Gastrocnemius medialis (tissue), 4 donors: ENCODE results near the gene CRYAA. TPM values are rescaled to one million over a fixed set of nuclear protein-coding genes. Genes with fewer than 3 reads are reported as not detected.

Experiments
- ATAC-seq, 2 donors: fragments of 150-250 bp; one replicate each; pipeline ENCODE4 v1.9.1; 2016
- DNase-seq, 2 donors: peaks; one replicate each; pipeline ENCODE4 v3.0.0-alpha.2; 2019
- H3K27ac ChIP-seq, 4 donors: fragments of 200-600 bp; sonication (generic); 1 replicate in 1 of 4; 2 replicates in 3 of 4; pipeline ENCODE4 v1.5.1; 2016 to 2018; ENCODE audit warnings: mild to moderate bottlenecking in 2 of 4, moderate library complexity in 1 of 4
- H3K27me3 ChIP-seq, 3 donors: fragments of 200-600 bp; sonication (generic) in 2 of 3; 1 replicate in 1 of 3; 2 replicates in 2 of 3; pipeline versions ENCODE4 v1.5.1 to v1.6.0; 2016 to 2019; ENCODE audit warnings: mild to moderate bottlenecking in 1 of 3, moderate library complexity in 1 of 3
- H3K36me3 ChIP-seq, 2 donors: fragments of 200-600 bp; sonication (generic) in 1 of 2; one replicate each; pipeline ENCODE4 v1.5.1; 2017 to 2018
- H3K4me1 ChIP-seq, 2 donors: fragments of 200-600 bp; sonication (generic) in 1 of 2; one replicate each; pipeline ENCODE4 v1.5.1; 2016 to 2017; ENCODE audit warnings: mild to moderate bottlenecking in 2 of 2
- H3K4me3 ChIP-seq, 4 donors: fragments of 200-600 bp; sonication (generic) in 3 of 4; 1 replicate in 1 of 4; 2 replicates in 3 of 4; pipeline ENCODE4 v1.5.1; 2016 to 2019; ENCODE audit warnings: mild to moderate bottlenecking in 2 of 4
- H3K9me3 ChIP-seq, 3 donors: fragments of 200-600 bp; sonication (generic) in 2 of 3; 1 replicate in 1 of 3; 2 replicates in 2 of 3; pipeline ENCODE4 v1.5.1; 2016 to 2019
- CTCF ChIP-seq, 5 experiments: fragments of 450-650 bp in 3 of 5; fragments of 200-600 bp in 2 of 5; sonication (generic) in 2 of 5; IDR thresholded peaks in 4 of 5; conservative IDR thresholded peaks in 1 of 5; 1 replicate in 4 of 5; 2 replicates in 1 of 5; pipeline ENCODE4 v1.5.1; 2016 to 2019; ENCODE audit warnings: antibody characterized with exemption in 5 of 5, mild to moderate bottlenecking in 3 of 5, moderate library complexity in 3 of 5
- POLR2A ChIP-seq, 2 donors: fragments of 450-650 bp; IDR thresholded peaks; one replicate each; pipeline ENCODE4 v1.6.1; 2017; ENCODE audit warnings: antibody characterized with exemption in 2 of 2, mild to moderate bottlenecking in 2 of 2, moderate library complexity in 2 of 2
- in situ Hi-C, 4 donors: fragments of 200-750 bp; cut with MboI; loops; one replicate each; pipeline versions ENCODE4 v1.15.0 to v1.8.0; 2017; ENCODE audit warnings: low sequenced_read_pairs in 4 of 4
- intact Hi-C: fragments of 100-400 bp; cut with DNase I; formaldehyde crosslinking; loops from one replicate; pipeline ENCODE4 v1.15.1; 2023; ENCODE audit warnings: low total_unique reads
- total RNA-seq, 4 donors: library from RNA; depleted of rRNA; stranded (reverse); fragments of >200 nt; gene quantifications; one replicate each; pipeline versions ENCODE4 v1.1.0 to v1.2.3, GENCODE V29; 2016

Gene CRYAA
- total RNA-seq, 4 donors from 2014 or later, result not detected

- no peak overlapping the region for H3K4me3 ChIP-seq
- ATAC-seq (no peak), DNase-seq (peak in 1 of 2 donors; percentile 2)
- H3K9me3 ChIP-seq, result peaks cover 0 to 5% (median 4%) of the 10 kb centered on the region in 3 donors
- intact Hi-C loops, result no loop called here
- in situ Hi-C loops, result no loop called here
- TF ChIP-seq POLR2A (IDR thresholded peaks at IDR 0.05), result no peak
- TF ChIP-seq CTCF (IDR thresholded peaks at IDR 0.05 in 4 of 5, conservative IDR thresholded peaks at IDR 0.05 in 1 of 5), result no peak
- peaks cover 0 to 6% (median 0%) of the 10 kb centered on the region in 3 donors for H3K27me3 ChIP-seq
- H3K36me3 ChIP-seq, result no peaks in the 10 kb centered on the region
- H3K27ac ChIP-seq, result no peak overlapping the region
- H3K4me1 ChIP-seq, result no peaks in the 10 kb centered on the region
Measured at GRCh38 chr21:43203591-43203990, 34.8 kb downstream of the CRYAA start.

GRCh38 chr21:43204638-43205037 is 35.8 kb downstream of the CRYAA start:
- Histone ChIP-seq H3K27me3 (peaks cover 0 to 11% (median 0%) of the 10 kb centered on the region in 3 donors), H3K9me3 (peaks cover 0 to 5% (median 4%) of the 10 kb centered on the region in 3 donors), H3K4me3 (no peak overlapping the region), H3K36me3 (no peaks in the 10 kb centered on the region), H3K27ac (no peak overlapping the region), H3K4me1 (no peaks in the 10 kb centered on the region)
- ATAC-seq (no peak), DNase-seq (no peak)
- in situ Hi-C loops (no loop called here), intact Hi-C loops (no loop called here)
- TF ChIP-seq POLR2A (IDR thresholded peaks at IDR 0.05) (no peak), CTCF (IDR thresholded peaks at IDR 0.05 in 4 of 5, conservative IDR thresholded peaks at IDR 0.05 in 1 of 5) (no peak)

GRCh38 chr21:43206231-43207042 is 37.6 kb downstream of the CRYAA start:
- DNase-seq (peak in 1 of 2 donors; percentile 7), ATAC-seq (no peak)
- H3K27ac ChIP-seq, result no peak overlapping the region
- H3K9me3 ChIP-seq, result peaks cover 0 to 2% (median 0%) of the 10 kb centered on the region in 3 donors
- H3K27me3 ChIP-seq, result peaks cover 0 to 11% (median 0%) of the 10 kb centered on the region in 3 donors
- intact Hi-C loops, result no loop called here
- in situ Hi-C loops, result no loop called here
- no peak overlapping the region for H3K4me3 ChIP-seq
- no peaks in the 10 kb centered on the region for H3K36me3 ChIP-seq
- no peaks in the 10 kb centered on the region for H3K4me1 ChIP-seq
- no peak for TF ChIP-seq CTCF (IDR thresholded peaks at IDR 0.05 in 4 of 5, conservative IDR thresholded peaks at IDR 0.05 in 1 of 5)
- no peak for TF ChIP-seq POLR2A (IDR thresholded peaks at IDR 0.05)

GRCh38 chr21:43207043-43207315 is 38.2 kb downstream of the CRYAA start:
- no peak overlapping the region for H3K4me3 ChIP-seq
- H3K36me3 ChIP-seq, result no peaks in the 10 kb centered on the region
- H3K27me3 ChIP-seq, result peaks cover 0 to 11% (median 0%) of the 10 kb centered on the region in 3 donors
- no peak overlapping the region for H3K27ac ChIP-seq
- DNase-seq, result peak in 1 of 2 donors; percentile 3
- TF ChIP-seq CTCF (IDR thresholded peaks at IDR 0.05 in 4 of 5, conservative IDR thresholded peaks at IDR 0.05 in 1 of 5) (no peak), POLR2A (IDR thresholded peaks at IDR 0.05) (no peak)
- in situ Hi-C loops, result no loop called here
- no peaks in the 10 kb centered on the region for H3K9me3 ChIP-seq
- ATAC-seq, result no peak
- intact Hi-C loops, result no loop called here
- H3K4me1 ChIP-seq, result no peaks in the 10 kb centered on the region
